DND-41 (cell line): ENCODE measurements around the gene BLMH.

Experiments
- EZH2 ChIP-seq: IDR thresholded peaks from 3 replicates; pipeline ENCODE4 v1.6.1; 2012; ENCODE audit warnings: borderline replicate concordance, low read depth, mild to moderate bottlenecking, moderate library complexity, low read length, inconsistent platforms; ENCODE audit not compliant: severe bottlenecking
- TF ChIP-seq, protein P1 (sequence below): IDR thresholded peaks from 2 replicates; pipeline ENCODE4 v1.5.1; 2012; ENCODE audit warnings: borderline replicate concordance, low read length, moderate library complexity, mild to moderate bottlenecking; ENCODE audit not compliant: poor library complexity, severe bottlenecking; ENCODE audit errors: extremely low read depth

DNA sequence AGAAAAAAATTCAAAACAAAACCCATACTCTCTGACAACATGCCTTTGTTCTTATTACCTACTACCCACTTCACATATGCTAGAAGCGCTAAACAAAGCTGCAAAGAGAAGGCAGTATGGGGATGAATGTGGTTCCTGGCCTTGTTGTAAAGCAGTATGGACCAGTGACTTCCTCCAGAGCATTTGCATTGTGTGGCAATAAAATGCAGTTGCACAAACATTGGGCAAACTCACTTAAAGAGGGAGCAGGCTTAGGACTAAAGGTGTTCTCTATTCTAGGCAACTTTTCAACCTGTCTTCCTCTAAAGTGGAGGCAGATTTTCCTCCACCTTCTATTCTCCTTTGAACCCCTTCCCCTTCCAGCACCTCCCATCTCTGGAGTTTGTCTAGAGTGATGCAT lies 25.0 kb upstream of the BLMH start:
- TF ChIP-seq, protein P1, sequence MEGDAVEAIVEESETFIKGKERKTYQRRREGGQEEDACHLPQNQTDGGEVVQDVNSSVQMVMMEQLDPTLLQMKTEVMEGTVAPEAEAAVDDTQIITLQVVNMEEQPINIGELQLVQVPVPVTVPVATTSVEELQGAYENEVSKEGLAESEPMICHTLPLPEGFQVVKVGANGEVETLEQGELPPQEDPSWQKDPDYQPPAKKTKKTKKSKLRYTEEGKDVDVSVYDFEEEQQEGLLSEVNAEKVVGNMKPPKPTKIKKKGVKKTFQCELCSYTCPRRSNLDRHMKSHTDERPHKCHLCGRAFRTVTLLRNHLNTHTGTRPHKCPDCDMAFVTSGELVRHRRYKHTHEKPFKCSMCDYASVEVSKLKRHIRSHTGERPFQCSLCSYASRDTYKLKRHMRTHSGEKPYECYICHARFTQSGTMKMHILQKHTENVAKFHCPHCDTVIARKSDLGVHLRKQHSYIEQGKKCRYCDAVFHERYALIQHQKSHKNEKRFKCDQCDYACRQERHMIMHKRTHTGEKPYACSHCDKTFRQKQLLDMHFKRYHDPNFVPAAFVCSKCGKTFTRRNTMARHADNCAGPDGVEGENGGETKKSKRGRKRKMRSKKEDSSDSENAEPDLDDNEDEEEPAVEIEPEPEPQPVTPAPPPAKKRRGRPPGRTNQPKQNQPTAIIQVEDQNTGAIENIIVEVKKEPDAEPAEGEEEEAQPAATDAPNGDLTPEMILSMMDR = no peak
- TF ChIP-seq EZH2 = no peak
